B cell (primary cell): Measurements from ENCODE around the gene COL5A1. TPM values are rescaled to one million over a fixed set of nuclear protein-coding genes. Genes with fewer than 3 reads are reported as not detected.

Experiments used
- ATAC-seq: fragments of 200-7000 bp; cut with Tn5 transposase; one replicate; pipeline ENCODE4 v1.10.0; 2021; ENCODE audit warnings: low read depth, mild to moderate bottlenecking, moderate number of reproducible peaks, moderate library complexity
- CTCF ChIA-PET: fragments of 350-600 bp; sonication (Branson Sonifier 250); formaldehyde crosslinking; loops from one replicate; lab custom pipeline; 2021; ENCODE audit warnings: antibody characterized with exemption, inconsistent platforms; lab: Charles Lee
- POLR2A ChIA-PET: fragments of 350-600 bp; sonication (Branson Sonifier 250); formaldehyde crosslinking; loops from one replicate; lab custom pipeline; 2021; ENCODE audit warnings: antibody characterized with exemption; lab: Charles Lee
- DNase-seq: peaks from one replicate; pipeline ENCODE4 v3.0.0; 2013
- H2AFZ ChIP-seq: 2 replicates; pipeline ENCODE4 v1.6.1; 2012; ENCODE audit warnings: mild to moderate bottlenecking, low read depth, low read length; ENCODE audit not compliant: insufficient read depth, poor library complexity, severe bottlenecking
- H3K27ac ChIP-seq, 2 donors: 1 replicate in 1 of 2; 2 replicates in 1 of 2; pipeline ENCODE4 v1.5.1; 2012 to 2013; ENCODE audit warnings: low read length in 2 of 2, mild to moderate bottlenecking in 2 of 2, moderate library complexity in 1 of 2
- H3K27me3 ChIP-seq, 4 experiments: fragments of 200-600 bp in 1 of 4; sonication (generic) in 1 of 4; replicated peaks in 1 of 4; 1 replicate in 2 of 4; 2 replicates in 2 of 4; pipeline versions ENCODE4 v1.6.1 to v1.7.0; 2013 to 2016; ENCODE audit warnings: low read length in 3 of 4, mild to moderate bottlenecking in 2 of 4, mixed read lengths in 1 of 4, moderate library complexity in 1 of 4; ENCODE audit not compliant: insufficient read depth in 4 of 4, control insufficient read depth in 3 of 4; ENCODE audit errors: control extremely low read depth in 1 of 4
- H3K36me3 ChIP-seq, 2 experiments: replicated peaks in 1 of 2; 1 replicate in 1 of 2; 2 replicates in 1 of 2; pipeline versions ENCODE4 v1.6.1 to v1.7.1; 2013; ENCODE audit warnings: low read length in 1 of 2; ENCODE audit not compliant: insufficient read depth in 2 of 2, control insufficient read depth in 1 of 2; ENCODE audit errors: control extremely low read depth in 1 of 2, extremely low read depth in 1 of 2
- H3K4me1 ChIP-seq, 2 donors: fragments of 200-600 bp in 1 of 2; sonication (generic) in 1 of 2; 1 replicate in 1 of 2; 2 replicates in 1 of 2; pipeline versions ENCODE4 v1.5.1 to v1.6.1; 2013 to 2017; ENCODE audit warnings: low read length in 2 of 2; ENCODE audit not compliant: control insufficient read depth in 2 of 2, insufficient read depth in 2 of 2
- H3K4me2 ChIP-seq: replicated peaks from 2 replicates; pipeline ENCODE3; 2012; ENCODE audit warnings: mild to moderate bottlenecking, low read depth, low read length; ENCODE audit not compliant: poor library complexity, severe bottlenecking
- H3K4me3 ChIP-seq, 5 experiments: fragments of 200-600 bp in 1 of 5; sonication (generic) in 1 of 5; 1 replicate in 3 of 5; 2 replicates in 2 of 5; pipeline versions ENCODE4 v1.5.1 to v1.7.0; 2011 to 2016; ENCODE audit warnings: low read length in 4 of 5, mild to moderate bottlenecking in 4 of 5, low read depth in 2 of 5, control low read depth in 1 of 5, moderate library complexity in 1 of 5; ENCODE audit not compliant: insufficient read depth in 1 of 5; ENCODE audit errors: control extremely low read depth in 1 of 5, extremely low read depth in 1 of 5
- H3K79me2 ChIP-seq: fragments of 200-600 bp; sonication (generic); one replicate; pipeline ENCODE4 v1.6.0; 2016; ENCODE audit warnings: low read length; ENCODE audit not compliant: control insufficient read depth, insufficient read depth
- H3K9ac ChIP-seq: fragments of 200-600 bp; sonication (generic); 2 replicates; pipeline ENCODE4 v1.6.1; 2017; ENCODE audit warnings: mild to moderate bottlenecking, low read length, moderate library complexity
- H3K9me3 ChIP-seq, 3 donors: one replicate each; pipeline versions ENCODE4 v1.6.1 to v1.7.1; 2013; ENCODE audit warnings: low read length in 2 of 3; ENCODE audit not compliant: control insufficient read depth in 2 of 3, insufficient read depth in 1 of 3; ENCODE audit errors: control extremely low read depth in 1 of 3
- H4K20me1 ChIP-seq: 2 replicates; pipeline ENCODE4 v1.6.0; 2012; ENCODE audit warnings: mild to moderate bottlenecking, low read length; ENCODE audit not compliant: insufficient read depth, control insufficient read depth, poor library complexity, severe bottlenecking
- H3K27ac Mint-ChIP-seq: one replicate; pipeline ENCODE4 v1.8.0; 2021; ENCODE audit warnings: mixed read lengths
- H3K27me3 Mint-ChIP-seq: one replicate; pipeline ENCODE4 v1.8.0; 2021; ENCODE audit warnings: mixed read lengths
- H3K4me1 Mint-ChIP-seq: one replicate; pipeline ENCODE4 v1.8.0; 2021; ENCODE audit warnings: mixed read lengths
- H3K4me3 Mint-ChIP-seq: one replicate; pipeline ENCODE4 v1.8.0; 2021; ENCODE audit warnings: mixed read lengths
- H3K9me3 Mint-ChIP-seq: one replicate; pipeline ENCODE4 v1.8.0; 2022; ENCODE audit warnings: mixed read lengths; ENCODE audit not compliant: insufficient read depth
- EZH2 ChIP-seq: IDR thresholded peaks from 2 replicates; pipeline ENCODE4 v1.6.1; 2012; ENCODE audit warnings: borderline replicate concordance, low read depth, mild to moderate bottlenecking, moderate library complexity, low read length; ENCODE audit not compliant: insufficient read depth, poor library complexity, severe bottlenecking
- WGBS: methylation state at CpG from one replicate; pipeline ENCODE4 v1.1.5; 2013; ENCODE audit warnings: missing lambda C conversion rate; ENCODE audit not compliant: insufficient coverage; 5-methylcytosine and 5-hydroxymethylcytosine counted together
- intact Hi-C: fragments of 100-400 bp; cut with micrococcal nuclease; formaldehyde crosslinking; loops from one replicate; pipeline ENCODE4 v1.10.0; 2022
- polyA plus RNA-seq: library from polyadenylated mRNA; depleted of rRNA; stranded (reverse); fragments of >200 nt; gene quantifications from 2 replicates; pipeline ENCODE4 v1.2.3, GENCODE V29; 2012
- total RNA-seq, 2 donors: library from RNA; stranded (reverse); fragments of 120-200 nt in 1 of 2; gene quantifications; 1 replicate in 1 of 2; 2 replicates in 1 of 2; pipeline versions ENCODE4 v1.2.3 to v1.2.4, GENCODE V29; 2013 to 2022
- TF ChIP-seq, protein P1 (sequence below): fragments of 200-600 bp; IDR thresholded peaks from one replicate; pipeline ENCODE4 v1.8.0; 2022; ENCODE audit warnings: antibody characterized with exemption, mild to moderate bottlenecking

The COL5A1 gene
- total and polyA plus RNA-seq, 2 donors (not counting 1 experiment from before 2014, with no cell fraction given) = 0.06 TPM; not detected in 1

- ChIA-PET POLR2A (no interaction called here), CTCF (no interaction called here)
- H3K36me3 ChIP-seq = no peaks in the 10 kb centered on the region
- H2AFZ ChIP-seq = no peak overlapping the region
- no peak overlapping the region for H3K4me3 ChIP-seq
- WGBS = 54% methylated on average over 15 of the region's 16 CpGs
- H3K9me3 ChIP-seq = peaks cover 0 to 25% (median 0%) of the 10 kb centered on the region in 3 donors
- Mint-ChIP-seq H3K4me1 (no peaks in the 10 kb centered on the region), H3K27me3 (no peaks in the 10 kb centered on the region), H3K4me3 (no peak overlapping the region), H3K27ac (no peak overlapping the region), H3K9me3 (no peaks in the 10 kb centered on the region)
- H3K4me2 ChIP-seq = no peak overlapping the region
- H3K9ac ChIP-seq = no peak overlapping the region
- DNase-seq = no peak
- no peak for ATAC-seq
- H3K79me2 ChIP-seq = no peaks in the 10 kb centered on the region
- no peaks in the 10 kb centered on the region for H3K27me3 ChIP-seq
- H4K20me1 ChIP-seq = no peaks in the 10 kb centered on the region
- TF ChIP-seq, protein P1, sequence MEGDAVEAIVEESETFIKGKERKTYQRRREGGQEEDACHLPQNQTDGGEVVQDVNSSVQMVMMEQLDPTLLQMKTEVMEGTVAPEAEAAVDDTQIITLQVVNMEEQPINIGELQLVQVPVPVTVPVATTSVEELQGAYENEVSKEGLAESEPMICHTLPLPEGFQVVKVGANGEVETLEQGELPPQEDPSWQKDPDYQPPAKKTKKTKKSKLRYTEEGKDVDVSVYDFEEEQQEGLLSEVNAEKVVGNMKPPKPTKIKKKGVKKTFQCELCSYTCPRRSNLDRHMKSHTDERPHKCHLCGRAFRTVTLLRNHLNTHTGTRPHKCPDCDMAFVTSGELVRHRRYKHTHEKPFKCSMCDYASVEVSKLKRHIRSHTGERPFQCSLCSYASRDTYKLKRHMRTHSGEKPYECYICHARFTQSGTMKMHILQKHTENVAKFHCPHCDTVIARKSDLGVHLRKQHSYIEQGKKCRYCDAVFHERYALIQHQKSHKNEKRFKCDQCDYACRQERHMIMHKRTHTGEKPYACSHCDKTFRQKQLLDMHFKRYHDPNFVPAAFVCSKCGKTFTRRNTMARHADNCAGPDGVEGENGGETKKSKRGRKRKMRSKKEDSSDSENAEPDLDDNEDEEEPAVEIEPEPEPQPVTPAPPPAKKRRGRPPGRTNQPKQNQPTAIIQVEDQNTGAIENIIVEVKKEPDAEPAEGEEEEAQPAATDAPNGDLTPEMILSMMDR = no peak
- no peak for TF ChIP-seq EZH2
- intact Hi-C loops = no loop called here
- H3K4me1 ChIP-seq = no peaks in the 10 kb centered on the region
- no peak overlapping the region for H3K27ac ChIP-seq
Measured at GRCh38 chr9:134847752-134848432, 206.3 kb downstream of the COL5A1 start.

GRCh38 chr9:134848504-134848903 lies 206.9 kb downstream of the COL5A1 start:
- TF ChIP-seq EZH2 = no peak
- TF ChIP-seq, protein P1 = no peak
- no peaks in the 10 kb centered on the region for H3K79me2 ChIP-seq

More at GRCh38 chr9:134848504-134848903, 206.9 kb downstream of the COL5A1 start:
- H3K4me3 Mint-ChIP-seq = no peak overlapping the region
- no peak overlapping the region for H3K27ac ChIP-seq
- no peak overlapping the region for H3K4me3 ChIP-seq
- H3K27me3 Mint-ChIP-seq = no peaks in the 10 kb centered on the region
- 70% methylated on average over 4 of the region's 10 CpGs for WGBS
- no peak for DNase-seq
- no peak for ATAC-seq
- H2AFZ ChIP-seq = no peak overlapping the region
- no peaks in the 10 kb centered on the region for H3K36me3 ChIP-seq
- ChIA-PET POLR2A (no interaction called here), CTCF (no interaction called here)
- peaks cover 0 to 31% (median 0%) of the 10 kb centered on the region in 3 donors for H3K9me3 ChIP-seq
- H3K27ac Mint-ChIP-seq = no peak overlapping the region
- H3K9me3 Mint-ChIP-seq = no peaks in the 10 kb centered on the region
- no peaks in the 10 kb centered on the region for H3K4me1 ChIP-seq
- no peaks in the 10 kb centered on the region for H3K4me1 Mint-ChIP-seq
- H3K27me3 ChIP-seq = no peaks in the 10 kb centered on the region
- no peak overlapping the region for H3K4me2 ChIP-seq
- H4K20me1 ChIP-seq = no peaks in the 10 kb centered on the region
- H3K9ac ChIP-seq = no peak overlapping the region
- intact Hi-C loops = no loop called here
